ENCODE measurements around the gene ARL15.

The ARL15 gene

GRCh38 chr5:53971551-53971950 lies 338.8 kb downstream of the ARL15 start:
- Histone ChIP-seq H3K4me3 (ENCODE audit: control insufficient read depth in 1 of 7, extremely low read depth in 1 of 7, insufficient read depth in 4 of 7, low read depth in 2 of 7, low read length in 6 of 7) (no peak overlapping the region), H3K27ac (ENCODE audit: insufficient read depth in 1 of 2, low read depth in 1 of 2, low read length in 2 of 2, poor library complexity in 1 of 2, severe bottlenecking in 2 of 2) (no peak overlapping the region), H3K9me3 (ENCODE audit: control extremely low read depth in 1 of 5, control insufficient read depth in 4 of 5, insufficient read depth in 2 of 5, low read depth in 1 of 5, low read length in 4 of 5) (no peaks in the 10 kb centered on the region), H3K4me1 (ENCODE audit: control extremely low read depth in 1 of 4, control insufficient read depth in 4 of 4, insufficient read depth in 4 of 4, low read length in 3 of 4) (no peaks in the 10 kb centered on the region), H3K36me3 (ENCODE audit: control insufficient read depth in 4 of 4, insufficient read depth in 4 of 4, low read length in 3 of 4) (no peaks in the 10 kb centered on the region), H3K27me3 (replicated peaks in 2 of 5; ENCODE audit: control insufficient read depth in 4 of 5, insufficient read depth in 5 of 5, low read length in 4 of 5) (no peaks in the 10 kb centered on the region)
- ChIA-PET POLR2A (no interaction called here), CTCF (no interaction called here)
- no peak for DNase-seq

GRCh38 chr5:53971131-53971530 lies 339.2 kb downstream of the ARL15 start:
- Histone ChIP-seq H3K4me3 (ENCODE audit: control insufficient read depth in 1 of 7, extremely low read depth in 1 of 7, insufficient read depth in 4 of 7, low read depth in 2 of 7, low read length in 6 of 7) (no peak overlapping the region), H3K9me3 (ENCODE audit: control extremely low read depth in 1 of 5, control insufficient read depth in 4 of 5, insufficient read depth in 2 of 5, low read depth in 1 of 5, low read length in 4 of 5) (no peaks in the 10 kb centered on the region), H3K36me3 (ENCODE audit: control insufficient read depth in 4 of 4, insufficient read depth in 4 of 4, low read length in 3 of 4) (no peaks in the 10 kb centered on the region), H3K4me1 (ENCODE audit: control extremely low read depth in 1 of 4, control insufficient read depth in 4 of 4, insufficient read depth in 4 of 4, low read length in 3 of 4) (no peaks in the 10 kb centered on the region), H3K27ac (ENCODE audit: insufficient read depth in 1 of 2, low read depth in 1 of 2, low read length in 2 of 2, poor library complexity in 1 of 2, severe bottlenecking in 2 of 2) (no peak overlapping the region), H3K27me3 (replicated peaks in 2 of 5; ENCODE audit: control insufficient read depth in 4 of 5, insufficient read depth in 5 of 5, low read length in 4 of 5) (no peaks in the 10 kb centered on the region)
- no CpG with 5 or more reads among the region's 2 CpGs for WGBS (ENCODE audit: insufficient coverage)
- ChIA-PET CTCF (no interaction called here), POLR2A (no interaction called here)
- no peak for DNase-seq

- Histone ChIP-seq H3K4me3 (ENCODE audit: control insufficient read depth in 1 of 7, extremely low read depth in 1 of 7, insufficient read depth in 4 of 7, low read depth in 2 of 7, low read length in 6 of 7) (no peak overlapping the region), H3K9me3 (ENCODE audit: control extremely low read depth in 1 of 5, control insufficient read depth in 4 of 5, insufficient read depth in 2 of 5, low read depth in 1 of 5, low read length in 4 of 5) (no peaks in the 10 kb centered on the region), H3K27me3 (replicated peaks in 2 of 5; ENCODE audit: control insufficient read depth in 4 of 5, insufficient read depth in 5 of 5, low read length in 4 of 5) (no peaks in the 10 kb centered on the region), H3K27ac (ENCODE audit: insufficient read depth in 1 of 2, low read depth in 1 of 2, low read length in 2 of 2, poor library complexity in 1 of 2, severe bottlenecking in 2 of 2) (no peak overlapping the region), H3K36me3 (ENCODE audit: control insufficient read depth in 4 of 4, insufficient read depth in 4 of 4, low read length in 3 of 4) (no peaks in the 10 kb centered on the region), H3K4me1 (ENCODE audit: control extremely low read depth in 1 of 4, control insufficient read depth in 4 of 4, insufficient read depth in 4 of 4, low read length in 3 of 4) (no peaks in the 10 kb centered on the region)
- ChIA-PET CTCF (no interaction called here), POLR2A (no interaction called here)
- WGBS (ENCODE audit: insufficient coverage) = no CpG with 5 or more reads among the region's 3 CpGs
- no peak for DNase-seq
Observed at GRCh38 chr5:53970475-53970874, 339.9 kb downstream of the ARL15 start.

DNA sequence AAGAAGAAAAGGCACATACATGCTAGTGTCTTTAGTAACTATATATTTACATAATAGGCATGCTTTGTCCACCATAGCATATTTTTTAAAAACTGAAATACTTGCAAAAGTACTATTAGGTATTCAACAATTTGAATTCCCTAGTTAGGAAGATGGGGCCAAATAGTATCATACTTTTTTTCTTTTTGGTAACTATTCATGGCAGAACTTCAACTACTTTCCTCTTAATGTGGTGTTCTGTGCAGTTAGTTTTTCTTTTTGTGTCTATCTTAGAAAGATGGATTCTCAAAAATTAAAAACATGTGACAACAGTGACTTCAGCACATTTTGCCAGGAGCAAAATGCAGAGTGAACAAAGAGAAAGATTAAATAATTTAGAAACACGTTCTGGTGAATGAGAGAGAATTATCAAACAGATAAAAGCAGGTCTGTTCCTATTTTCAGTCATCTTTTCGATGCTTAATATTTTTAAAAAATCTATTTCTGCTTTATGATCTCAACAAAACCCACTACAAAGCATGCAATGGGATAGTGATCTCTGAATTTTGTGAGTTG lies 341.1 kb downstream of the ARL15 start:
- no peaks in the 10 kb centered on the region for H3K27me3 ChIP-seq (replicated peaks in 2 of 5; ENCODE audit: control insufficient read depth in 4 of 5, insufficient read depth in 5 of 5, low read length in 4 of 5)
- ChIA-PET POLR2A (no interaction called here), CTCF (no interaction called here)
- WGBS (ENCODE audit: insufficient coverage) = no CpG with 5 or more reads among the region's 2 CpGs
- DNase-seq = no peak
- no peaks in the 10 kb centered on the region for H3K4me1 ChIP-seq (ENCODE audit: control extremely low read depth in 1 of 4, control insufficient read depth in 4 of 4, insufficient read depth in 4 of 4, low read length in 3 of 4)
- H3K9me3 ChIP-seq (ENCODE audit: control extremely low read depth in 1 of 5, control insufficient read depth in 4 of 5, insufficient read depth in 2 of 5, low read depth in 1 of 5, low read length in 4 of 5) = no peaks in the 10 kb centered on the region
- H3K4me3 ChIP-seq (ENCODE audit: control insufficient read depth in 1 of 7, extremely low read depth in 1 of 7, insufficient read depth in 4 of 7, low read depth in 2 of 7, low read length in 6 of 7) = no peak overlapping the region
- no peak overlapping the region for H3K27ac ChIP-seq (ENCODE audit: insufficient read depth in 1 of 2, low read depth in 1 of 2, low read length in 2 of 2, poor library complexity in 1 of 2, severe bottlenecking in 2 of 2)
- no peaks in the 10 kb centered on the region for H3K36me3 ChIP-seq (ENCODE audit: control insufficient read depth in 4 of 4, insufficient read depth in 4 of 4, low read length in 3 of 4)

DNA sequence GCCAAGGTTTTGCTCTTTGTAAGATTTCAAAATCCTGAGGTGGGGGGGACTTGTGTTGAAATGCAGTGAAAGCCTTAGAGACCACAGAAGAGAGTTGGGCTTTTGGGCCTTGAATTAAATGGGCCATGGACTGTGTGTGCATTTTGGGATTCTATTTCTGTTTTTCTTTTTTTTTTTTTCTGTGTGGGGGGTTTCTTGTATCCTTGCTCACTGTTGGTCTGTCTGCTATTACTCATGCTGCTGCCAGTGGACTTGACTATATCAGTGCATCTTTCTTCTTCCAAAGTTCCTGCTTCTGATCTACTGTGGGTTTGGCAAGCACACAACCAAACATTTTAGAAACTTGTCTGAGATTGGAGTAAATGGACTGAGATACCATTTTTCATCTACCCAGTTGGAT lies 344.9 kb downstream of the ARL15 start:
- Histone ChIP-seq H3K9me3 (ENCODE audit: control extremely low read depth in 1 of 5, control insufficient read depth in 4 of 5, insufficient read depth in 2 of 5, low read depth in 1 of 5, low read length in 4 of 5) (no peaks in the 10 kb centered on the region), H3K36me3 (ENCODE audit: control insufficient read depth in 4 of 4, insufficient read depth in 4 of 4, low read length in 3 of 4) (no peaks in the 10 kb centered on the region), H3K27me3 (replicated peaks in 2 of 5; ENCODE audit: control insufficient read depth in 4 of 5, insufficient read depth in 5 of 5, low read length in 4 of 5) (no peaks in the 10 kb centered on the region), H3K27ac (ENCODE audit: insufficient read depth in 1 of 2, low read depth in 1 of 2, low read length in 2 of 2, poor library complexity in 1 of 2, severe bottlenecking in 2 of 2) (no peak overlapping the region), H3K4me3 (ENCODE audit: control insufficient read depth in 1 of 7, extremely low read depth in 1 of 7, insufficient read depth in 4 of 7, low read depth in 2 of 7, low read length in 6 of 7) (no peak overlapping the region), H3K4me1 (ENCODE audit: control extremely low read depth in 1 of 4, control insufficient read depth in 4 of 4, insufficient read depth in 4 of 4, low read length in 3 of 4) (no peaks in the 10 kb centered on the region)
- DNase-seq = no peak
- ChIA-PET POLR2A (no interaction called here), CTCF (no interaction called here)

- ChIA-PET CTCF (no interaction called here), POLR2A (no interaction called here)
- Histone ChIP-seq H3K4me1 (ENCODE audit: control extremely low read depth in 1 of 4, control insufficient read depth in 4 of 4, insufficient read depth in 4 of 4, low read length in 3 of 4) (no peaks in the 10 kb centered on the region), H3K36me3 (ENCODE audit: control insufficient read depth in 4 of 4, insufficient read depth in 4 of 4, low read length in 3 of 4) (no peaks in the 10 kb centered on the region), H3K9me3 (ENCODE audit: control extremely low read depth in 1 of 5, control insufficient read depth in 4 of 5, insufficient read depth in 2 of 5, low read depth in 1 of 5, low read length in 4 of 5) (no peaks in the 10 kb centered on the region), H3K27me3 (replicated peaks in 2 of 5; ENCODE audit: control insufficient read depth in 4 of 5, insufficient read depth in 5 of 5, low read length in 4 of 5) (no peaks in the 10 kb centered on the region), H3K27ac (ENCODE audit: insufficient read depth in 1 of 2, low read depth in 1 of 2, low read length in 2 of 2, poor library complexity in 1 of 2, severe bottlenecking in 2 of 2) (no peak overlapping the region), H3K4me3 (ENCODE audit: control insufficient read depth in 1 of 7, extremely low read depth in 1 of 7, insufficient read depth in 4 of 7, low read depth in 2 of 7, low read length in 6 of 7) (no peak overlapping the region)
- WGBS (ENCODE audit: insufficient coverage) = 100% methylated on average over 1 of the region's 1 CpG
- DNase-seq = no peak
Observed at GRCh38 chr5:53963958-53964357, 346.4 kb downstream of the ARL15 start.

DNA sequence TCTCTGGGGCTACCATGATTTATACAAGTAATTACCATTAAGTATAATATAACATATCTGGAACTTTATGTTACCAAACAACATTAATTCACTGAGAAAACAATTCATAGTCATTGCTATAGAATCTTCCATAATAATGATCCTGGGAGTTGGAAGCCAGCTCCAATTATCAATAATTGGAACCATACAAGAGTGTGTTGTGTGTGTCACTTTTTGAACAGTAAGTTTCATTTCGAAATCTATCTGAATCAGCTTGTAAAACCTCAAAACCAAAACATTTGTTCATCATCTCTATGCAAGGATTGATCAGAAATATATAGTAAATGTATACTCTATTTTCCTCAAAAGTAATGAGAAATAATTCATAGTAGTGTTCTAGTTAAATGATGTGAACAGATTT lies 348.1 kb downstream of the ARL15 start:
- WGBS (ENCODE audit: insufficient coverage) = no CpG with 5 or more reads among the region's 1 CpG
- H3K36me3 ChIP-seq (ENCODE audit: control insufficient read depth in 4 of 4, insufficient read depth in 4 of 4, low read length in 3 of 4) = no peaks in the 10 kb centered on the region
- CTCF ChIA-PET = no interaction called here

More for the DNA sequence above, 348.1 kb downstream of the ARL15 start:
- POLR2A ChIA-PET = no interaction called here
- Histone ChIP-seq H3K4me1 (ENCODE audit: control extremely low read depth in 1 of 4, control insufficient read depth in 4 of 4, insufficient read depth in 4 of 4, low read length in 3 of 4) (no peaks in the 10 kb centered on the region), H3K27ac (ENCODE audit: insufficient read depth in 1 of 2, low read depth in 1 of 2, low read length in 2 of 2, poor library complexity in 1 of 2, severe bottlenecking in 2 of 2) (no peak overlapping the region), H3K9me3 (ENCODE audit: control extremely low read depth in 1 of 5, control insufficient read depth in 4 of 5, insufficient read depth in 2 of 5, low read depth in 1 of 5, low read length in 4 of 5) (peaks cover 2 to 11% (median 3%) of the 10 kb centered on the region in 5 experiments), H3K4me3 (ENCODE audit: control insufficient read depth in 1 of 7, extremely low read depth in 1 of 7, insufficient read depth in 4 of 7, low read depth in 2 of 7, low read length in 6 of 7) (no peak overlapping the region), H3K27me3 (replicated peaks in 2 of 5; ENCODE audit: control insufficient read depth in 4 of 5, insufficient read depth in 5 of 5, low read length in 4 of 5) (no peaks in the 10 kb centered on the region)
- no peak for DNase-seq
